Astrocyte of the spinal cord (primary cell): ENCODE results near the gene BMPR1A.
"Not testable (repeated sequence)": the region's sequence is repeated elsewhere in the genome, so short reads cannot be mapped to it uniquely, and the experiment has no call there.

Source experiments
- DNase-seq: peaks from one replicate; pipeline ENCODE4 v3.0.0; 2011; ENCODE audit warnings: low read depth, low spot score
- H3K4me3 ChIP-seq: 2 replicates; pipeline ENCODE4 v1.5.1; 2011; ENCODE audit warnings: low read depth, mild to moderate bottlenecking, low read length, moderate library complexity
- in situ Hi-C: cut with HindIII; loops from 2 replicates; pipeline ENCODE4 v1.10.0; 2017; ENCODE audit warnings: low sequenced_read_pairs
- TF ChIP-seq, protein P1 (sequence below): IDR thresholded peaks from 2 replicates; pipeline ENCODE4 v1.5.1; 2012; ENCODE audit warnings: low read depth, mild to moderate bottlenecking, low read length, inconsistent platforms

Gene BMPR1A

DNA sequence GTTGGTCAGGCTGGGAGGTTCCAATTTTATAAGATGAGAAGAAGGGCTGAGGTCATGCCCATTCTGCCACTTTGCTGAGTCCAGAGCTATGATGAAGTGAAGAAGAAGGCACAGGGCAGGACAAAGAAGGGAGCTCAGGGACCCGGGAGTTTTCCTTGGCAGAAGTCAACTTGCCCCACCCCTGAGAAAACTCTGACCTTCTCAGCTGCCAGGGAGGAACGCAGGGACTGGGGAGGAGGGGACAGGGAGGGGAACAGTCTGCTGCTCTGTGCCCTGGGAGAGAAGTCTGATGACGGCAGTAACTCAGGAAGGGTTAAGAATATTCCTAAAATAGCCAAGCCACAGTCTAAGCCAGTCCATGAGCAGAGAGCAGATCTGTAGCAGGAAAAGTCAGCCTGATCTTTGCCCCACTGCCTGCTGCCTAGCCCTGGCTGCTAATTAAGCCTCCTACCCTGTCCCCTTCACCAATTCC is 223.6 kb downstream of the BMPR1A start:
- no peak for DNase-seq
- in situ Hi-C loops: no loop called here
- TF ChIP-seq, protein P1, sequence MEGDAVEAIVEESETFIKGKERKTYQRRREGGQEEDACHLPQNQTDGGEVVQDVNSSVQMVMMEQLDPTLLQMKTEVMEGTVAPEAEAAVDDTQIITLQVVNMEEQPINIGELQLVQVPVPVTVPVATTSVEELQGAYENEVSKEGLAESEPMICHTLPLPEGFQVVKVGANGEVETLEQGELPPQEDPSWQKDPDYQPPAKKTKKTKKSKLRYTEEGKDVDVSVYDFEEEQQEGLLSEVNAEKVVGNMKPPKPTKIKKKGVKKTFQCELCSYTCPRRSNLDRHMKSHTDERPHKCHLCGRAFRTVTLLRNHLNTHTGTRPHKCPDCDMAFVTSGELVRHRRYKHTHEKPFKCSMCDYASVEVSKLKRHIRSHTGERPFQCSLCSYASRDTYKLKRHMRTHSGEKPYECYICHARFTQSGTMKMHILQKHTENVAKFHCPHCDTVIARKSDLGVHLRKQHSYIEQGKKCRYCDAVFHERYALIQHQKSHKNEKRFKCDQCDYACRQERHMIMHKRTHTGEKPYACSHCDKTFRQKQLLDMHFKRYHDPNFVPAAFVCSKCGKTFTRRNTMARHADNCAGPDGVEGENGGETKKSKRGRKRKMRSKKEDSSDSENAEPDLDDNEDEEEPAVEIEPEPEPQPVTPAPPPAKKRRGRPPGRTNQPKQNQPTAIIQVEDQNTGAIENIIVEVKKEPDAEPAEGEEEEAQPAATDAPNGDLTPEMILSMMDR: no peak
- no peak overlapping the region for H3K4me3 ChIP-seq

- in situ Hi-C loops, DNase-seq, H3K4me3 ChIP-seq: not testable (repeated sequence)
These were observed 224.6 kb downstream of the BMPR1A start for GRCh38 chr10:86981020-86981419.

DNA sequence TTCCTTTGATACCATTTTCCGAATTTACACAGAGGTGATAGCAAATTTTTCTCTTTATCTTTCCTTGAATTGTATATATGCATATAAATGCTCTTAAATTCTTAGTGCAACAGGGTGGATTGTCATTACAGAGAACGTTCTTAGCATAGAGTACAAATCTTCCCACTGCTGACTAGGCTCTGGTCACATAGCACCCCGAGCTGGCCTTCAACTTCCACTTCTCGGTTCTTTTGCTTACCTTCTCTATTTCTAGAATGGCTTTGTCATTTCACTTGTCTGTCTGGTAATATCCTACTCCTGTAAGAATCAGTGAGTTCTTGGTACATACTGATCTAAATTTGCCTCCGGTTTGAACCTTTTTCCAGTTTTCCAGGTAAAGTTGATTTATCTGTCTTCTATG is 225.3 kb downstream of the BMPR1A start:
- TF ChIP-seq, protein P1: no peak
- H3K4me3 ChIP-seq: no peak overlapping the region
- DNase-seq: no peak
- in situ Hi-C loops: no loop called here
